H1 (cell line): ENCODE measurements around the gene SIN3B. TPM values are rescaled to one million over a fixed set of nuclear protein-coding genes. Genes with fewer than 3 reads are reported as not detected.

Source experiments
- ATF3 ChIP-seq: IDR thresholded peaks from 2 replicates; pipeline ENCODE4 v1.6.1; 2011; ENCODE audit warnings: low read depth, mild to moderate bottlenecking, low read length; ENCODE audit not compliant: insufficient read depth
- BRCA1 ChIP-seq: IDR thresholded peaks from 2 replicates; pipeline ENCODE4 v1.6.1; 2012; ENCODE audit warnings: low read depth, low read length, improper control_type of control experiment
- KDM4A ChIP-seq: IDR thresholded peaks from one replicate; pipeline ENCODE4 v1.7.1; 2012; ENCODE audit warnings: low read depth, mild to moderate bottlenecking, moderate library complexity, low read length, inconsistent platforms; ENCODE audit not compliant: severe bottlenecking
- POU5F1 ChIP-seq: IDR thresholded peaks from 2 replicates; pipeline ENCODE4 v1.6.1; 2011; ENCODE audit warnings: low read depth, mild to moderate bottlenecking, low read length, moderate library complexity
- SP4 ChIP-seq: IDR thresholded peaks from 2 replicates; pipeline ENCODE4 v1.6.1; 2012; ENCODE audit warnings: low read length, inconsistent platforms
- polyA plus RNA-seq, 7 experiments: library from polyadenylated mRNA; depleted of rRNA in 3 of 7; stranded (reverse) in 5 of 7; unstranded in 2 of 7; fragments of >200 nt in 5 of 7; fragments of 200-250 nt in 2 of 7; gene quantifications; 1 replicate in 5 of 7; 2 replicates in 1 of 7; 4 replicates in 1 of 7; pipeline versions ENCODE4 v1.2.1 to v1.2.3, GENCODE V29; 2011 to 2013; ENCODE audit warnings: missing spikeins in 2 of 7, mixed read lengths in 2 of 7
- total RNA-seq: library from RNA; stranded (reverse); fragmentation: NEBNext Ultra II Directional; extraction: Animal tissue kit (Norgen Biotek cat#: 25700); gene quantifications from 2 replicates; pipeline ENCODE4 v1.2.1, GENCODE V29; 2021
- TF ChIP-seq, protein P1 (sequence below): IDR thresholded peaks from 2 replicates; pipeline ENCODE4 v1.6.1; 2012; ENCODE audit warnings: low read length, inconsistent platforms

Gene SIN3B
- total and polyA plus RNA-seq, 2 of the 8 experiments (the other 6 are each of a cell fraction or from before 2014, with no cell fraction given) = 29.5 to 71.1 TPM

DNA sequence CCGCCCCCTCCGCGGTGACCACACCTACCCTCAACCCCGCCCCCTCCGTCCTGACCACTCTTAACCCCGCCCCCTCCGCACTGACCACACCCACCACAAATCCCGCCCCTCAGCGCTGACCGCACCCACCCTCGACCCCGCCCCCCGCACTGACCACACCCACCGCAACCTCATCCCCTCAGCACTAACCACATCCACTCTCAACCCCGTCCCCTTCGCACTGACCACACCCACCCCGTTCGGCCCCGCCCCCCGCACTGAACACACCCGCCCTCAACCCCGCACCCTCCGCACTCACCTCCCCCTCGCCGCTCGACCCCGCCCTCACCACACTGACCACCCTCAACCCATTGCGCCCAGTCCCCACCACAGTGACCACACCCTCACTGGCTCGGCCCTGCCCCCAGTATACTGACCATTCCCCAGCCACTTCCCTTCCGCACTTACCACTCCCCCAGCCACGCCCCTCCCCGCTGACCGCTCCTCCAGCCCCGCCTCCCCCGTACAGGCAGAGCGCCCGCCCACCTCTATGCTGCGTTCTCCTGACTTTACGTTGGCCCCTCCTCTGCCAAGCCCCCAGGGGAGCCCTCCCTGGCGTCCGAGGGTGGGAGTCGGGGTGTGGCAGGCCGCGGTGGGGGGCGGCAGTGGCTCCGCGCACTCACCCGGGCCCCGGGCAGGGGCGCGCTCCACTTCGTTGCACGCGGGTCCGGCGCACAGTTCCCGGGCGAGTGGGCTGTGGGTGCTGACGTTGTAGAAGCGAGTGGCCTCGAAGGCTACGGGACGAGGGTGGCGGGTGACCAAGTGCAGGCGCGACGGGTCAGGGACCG lies 68.0 kb downstream of the SIN3B start (continued):
- TF ChIP-seq KDM4A (peak; percentile 91), POU5F1 (no peak), ATF3 (no peak), SP4 (no peak), BRCA1 (no peak)
- TF ChIP-seq, protein P1, sequence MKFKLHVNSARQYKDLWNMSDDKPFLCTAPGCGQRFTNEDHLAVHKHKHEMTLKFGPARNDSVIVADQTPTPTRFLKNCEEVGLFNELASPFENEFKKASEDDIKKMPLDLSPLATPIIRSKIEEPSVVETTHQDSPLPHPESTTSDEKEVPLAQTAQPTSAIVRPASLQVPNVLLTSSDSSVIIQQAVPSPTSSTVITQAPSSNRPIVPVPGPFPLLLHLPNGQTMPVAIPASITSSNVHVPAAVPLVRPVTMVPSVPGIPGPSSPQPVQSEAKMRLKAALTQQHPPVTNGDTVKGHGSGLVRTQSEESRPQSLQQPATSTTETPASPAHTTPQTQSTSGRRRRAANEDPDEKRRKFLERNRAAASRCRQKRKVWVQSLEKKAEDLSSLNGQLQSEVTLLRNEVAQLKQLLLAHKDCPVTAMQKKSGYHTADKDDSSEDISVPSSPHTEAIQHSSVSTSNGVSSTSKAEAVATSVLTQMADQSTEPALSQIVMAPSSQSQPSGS = no peak
